NCI-H1092 treated with DMSO at 0.1 percent for 48 hours (cell line): Measurements from ENCODE around the gene GRIN3A.
"Not testable (repeated sequence)": the region's sequence is repeated elsewhere in the genome, so short reads cannot be mapped to it uniquely, and the experiment has no call there.

Experiments used
- DNase-seq: peaks from one replicate; lab custom pipeline; 2025; lab: John Stamatoyannopoulos, UW

GRIN3A gene

GRCh38 chr9:101738566-101739183, at the start of gene GRIN3A:
GRIN3A (minus strand) TSS chr9:101738647; CDS start chr9:101737979, 668 bp downstream.
- DNase-seq, result peak; percentile 66

GRCh38 chr9:101787891-101788290, 49.4 kb upstream of the GRIN3A start:
- no peak for DNase-seq

GRCh38 chr9:101778332-101778731, 39.9 kb upstream of the GRIN3A start:
- DNase-seq, result no peak

- DNase-seq, result no peak
Measured at GRCh38 chr9:101764472-101764871, 26.0 kb upstream of the GRIN3A start.

GRCh38 chr9:101758304-101758930, 20.0 kb upstream of the GRIN3A start:
- DNase-seq, result no peak

GRCh38 chr9:101753716-101754115, 15.3 kb upstream of the GRIN3A start:
- no peak for DNase-seq

- no peak for DNase-seq
Measured at GRCh38 chr9:101751895-101752294, 13.4 kb upstream of the GRIN3A start.

GRCh38 chr9:101739311-101739710, 864 bp upstream of the GRIN3A start:
- DNase-seq, result no peak

- peak; percentile 61 for DNase-seq
Measured at GRCh38 chr9:101737705-101738565, 512 bp downstream of the GRIN3A start.

- no peak for DNase-seq
Measured at GRCh38 chr9:101737165-101737704, 1.2 kb downstream of the GRIN3A start.

GRCh38 chr9:101736717-101737116, 1.7 kb downstream of the GRIN3A start:
- no peak for DNase-seq

GRCh38 chr9:101731429-101731828, 7.0 kb downstream of the GRIN3A start:
- no peak for DNase-seq

- peak; percentile 32 for DNase-seq
Measured at GRCh38 chr9:101727612-101728524, 10.6 kb downstream of the GRIN3A start.

GRCh38 chr9:101724271-101724670, 14.2 kb downstream of the GRIN3A start:
- DNase-seq, result not testable (repeated sequence)

- no peak for DNase-seq
Measured at GRCh38 chr9:101718192-101718591, 20.3 kb downstream of the GRIN3A start.

- peak; percentile 80 for DNase-seq
Measured at GRCh38 chr9:101716629-101717028, 21.8 kb downstream of the GRIN3A start.

GRCh38 chr9:101711330-101711941, 27.0 kb downstream of the GRIN3A start:
- no peak for DNase-seq

GRCh38 chr9:101708855-101709254, 29.6 kb downstream of the GRIN3A start:
- DNase-seq, result no peak

GRCh38 chr9:101707721-101708120, 30.7 kb downstream of the GRIN3A start:
- no peak for DNase-seq

- DNase-seq, result no peak
Measured at GRCh38 chr9:101706997-101707396, 31.4 kb downstream of the GRIN3A start.

- DNase-seq, result peak; percentile 13
Measured at GRCh38 chr9:101706261-101706798, 32.1 kb downstream of the GRIN3A start.
